A172 (cell line): ENCODE results near the gene BIRC3. TPM values are rescaled to one million over a fixed set of nuclear protein-coding genes. Genes with fewer than 3 reads are reported as not detected.
A peak's percentile ranks its signal among the peaks of the same experiment; 100 is the strongest.
"Not testable (repeated sequence)": the region's sequence is repeated elsewhere in the genome, so short reads cannot be mapped to it uniquely, and the experiment has no call there.

ENCODE experiments used
- DNase-seq: peaks from one replicate; pipeline ENCODE4 v3.0.0-alpha.2; 2015; ENCODE audit warnings: low spot score
- total RNA-seq: library from RNA; depleted of rRNA; stranded (reverse); fragments of >200 nt; shearing (Covaris generic); gene quantifications from 2 replicates; pipeline ENCODE4 v1.2.3, GENCODE V29; 2014

Gene BIRC3
- total RNA-seq, 1 experiment from 2014 or later, result 11.6 TPM

DNA sequence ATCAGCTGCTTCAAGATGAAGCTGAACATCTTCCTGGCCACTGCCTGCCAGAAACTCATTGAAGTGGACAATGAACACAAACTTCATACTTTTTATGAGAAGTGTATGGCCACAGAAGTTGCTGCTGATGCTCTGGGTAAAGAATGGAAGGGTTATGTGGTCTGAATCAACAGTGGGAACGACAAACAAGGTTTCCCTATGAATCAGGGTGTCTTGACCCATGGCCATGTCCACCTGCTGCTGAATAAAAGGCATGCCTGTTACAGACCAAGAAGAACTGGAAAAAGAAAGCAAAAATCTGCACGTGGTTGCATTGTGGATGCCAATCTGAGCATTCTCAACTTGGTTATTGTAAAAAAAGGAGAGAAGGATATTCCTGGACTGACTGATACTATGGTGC lies 22.2 kb upstream of the BIRC3 start:
- no peak for DNase-seq

DNA sequence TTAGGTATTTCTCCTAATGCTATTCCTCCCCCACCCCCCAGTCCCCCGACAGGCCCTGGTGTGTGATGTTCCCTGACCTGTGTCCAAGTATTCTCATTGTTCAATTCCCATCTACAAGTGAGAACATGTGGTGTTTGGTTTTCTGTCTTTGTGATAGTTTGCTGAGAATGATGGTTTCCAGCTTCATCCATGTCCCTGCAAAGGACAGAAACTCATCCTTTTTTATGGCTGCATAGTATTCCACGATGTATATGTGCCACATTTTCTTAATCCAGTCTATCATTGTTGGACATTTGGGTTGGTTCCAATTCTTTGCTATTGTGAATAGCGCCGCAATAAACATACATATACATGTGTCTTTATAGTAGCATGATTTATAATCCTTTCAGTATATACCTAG lies 20.5 kb upstream of the BIRC3 start:
- not testable (repeated sequence) for DNase-seq

DNA sequence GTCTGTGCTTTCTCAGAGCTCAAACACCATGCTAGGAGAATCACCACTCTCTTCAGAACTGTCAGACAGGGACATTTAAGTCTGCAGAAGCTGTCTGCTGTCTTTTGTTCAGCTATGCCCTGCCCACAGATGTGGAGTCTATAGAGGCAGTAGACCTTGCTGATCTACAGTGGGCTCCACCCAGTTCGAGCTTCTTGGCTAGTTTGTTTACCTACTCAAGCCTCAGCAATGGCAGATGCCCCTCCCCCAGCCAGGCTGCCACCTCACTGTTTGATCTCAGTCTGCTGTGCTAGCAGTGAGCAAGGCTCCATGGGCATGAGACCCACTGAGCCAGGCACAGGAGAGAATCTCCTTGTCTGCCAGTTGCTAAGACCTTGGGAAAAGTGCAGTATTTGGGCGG lies 16.4 kb upstream of the BIRC3 start:
- not testable (repeated sequence) for DNase-seq

DNA sequence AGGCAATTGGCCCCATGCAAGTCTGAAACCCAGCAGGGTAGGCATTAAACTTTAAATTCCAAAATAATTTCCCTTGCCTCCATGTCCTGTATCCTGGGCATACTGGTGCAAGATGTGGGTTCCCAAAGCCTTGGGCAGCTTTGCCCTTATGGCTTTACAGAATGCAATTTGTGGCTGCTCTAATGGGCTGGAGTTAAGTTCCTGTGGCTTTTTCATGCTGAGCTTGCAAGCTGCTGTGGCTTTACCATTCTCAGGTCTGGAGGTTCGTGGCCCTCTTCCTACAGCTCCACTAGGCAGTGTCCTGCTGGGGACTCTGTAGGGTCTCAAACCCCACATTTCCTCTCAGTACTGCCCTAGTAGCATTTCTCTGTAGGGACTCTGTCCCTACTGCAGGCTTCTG lies 15.0 kb upstream of the BIRC3 start:
- no peak for DNase-seq

DNA sequence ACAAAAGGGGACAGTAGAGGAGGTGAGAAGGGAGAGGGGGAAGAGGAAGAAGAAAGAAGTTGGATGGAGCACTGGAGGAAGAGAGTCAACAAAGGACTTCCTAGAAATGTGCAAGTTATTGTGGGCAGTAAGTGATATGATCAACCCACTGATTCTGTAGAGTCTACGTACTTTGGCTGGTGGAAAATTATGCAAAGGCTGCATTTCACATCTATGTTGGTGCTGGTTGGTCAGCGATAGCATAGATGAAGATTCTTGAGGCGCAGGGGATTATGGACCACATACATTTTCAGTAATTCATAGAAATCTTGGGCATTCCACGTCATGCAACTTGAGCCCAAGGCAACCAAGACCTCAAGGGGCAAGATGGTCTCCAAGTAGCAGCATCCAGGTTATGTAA lies 12.6 kb upstream of the BIRC3 start:
- DNase-seq, result no peak

DNA sequence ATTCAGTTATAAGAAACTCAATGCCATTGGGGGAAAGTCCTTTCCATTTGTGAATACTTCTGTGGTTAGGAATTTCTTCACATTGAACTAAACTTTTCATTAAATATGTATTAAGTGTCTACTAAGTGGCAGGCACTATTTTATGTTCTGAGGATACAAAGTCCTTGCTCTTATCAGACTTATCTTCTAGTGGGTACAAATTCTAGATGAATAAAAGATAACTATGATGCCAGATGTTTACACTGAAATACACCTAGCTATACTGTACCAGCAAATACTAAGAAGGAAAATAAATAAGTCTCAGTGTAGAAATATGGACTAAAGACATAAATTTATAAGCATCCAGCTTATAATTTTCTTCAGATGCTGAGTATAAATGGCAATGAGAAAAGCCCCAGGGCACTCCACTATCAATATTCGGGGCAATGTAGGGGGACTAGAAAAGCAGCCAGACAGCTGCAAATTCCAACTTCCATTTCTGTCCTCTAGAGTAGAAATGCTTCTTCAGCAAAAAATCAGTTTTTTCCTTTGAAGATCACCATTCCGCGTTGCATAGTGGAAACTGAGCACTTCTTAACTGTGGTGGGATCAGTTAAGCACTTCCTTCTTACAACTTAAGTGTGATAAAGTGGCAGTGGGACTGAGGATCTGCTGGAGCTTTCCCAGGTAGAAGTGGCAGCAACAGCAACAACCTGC lies 11.8 kb upstream of the BIRC3 start:
- DNase-seq, result no peak

DNA sequence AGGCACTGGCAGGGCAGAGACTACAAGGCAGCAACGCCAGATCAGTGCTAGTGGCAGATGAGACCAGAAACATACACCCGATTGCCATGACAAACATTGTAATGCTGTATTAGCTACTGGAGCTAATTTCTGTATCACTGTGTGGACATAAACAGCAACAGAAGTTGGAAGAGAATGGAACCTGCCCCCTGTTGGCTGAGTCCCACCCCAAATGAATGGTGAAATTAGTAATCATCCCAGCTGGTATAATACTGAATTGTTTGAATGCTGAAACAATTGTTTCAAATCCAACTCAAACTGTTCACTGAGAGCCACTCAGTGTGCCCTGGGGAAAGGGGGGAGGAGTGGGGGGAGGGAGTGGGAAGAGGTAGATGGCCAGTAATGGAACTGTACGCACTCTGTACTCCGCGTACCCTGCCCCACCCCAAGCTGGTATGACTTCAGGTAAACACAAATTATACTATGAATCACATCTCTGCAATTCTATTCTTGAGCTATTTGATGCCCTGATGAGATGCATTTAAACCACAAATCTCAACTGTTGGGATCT lies 11.2 kb upstream of the BIRC3 start:
- DNase-seq, result peak; percentile 62

DNA sequence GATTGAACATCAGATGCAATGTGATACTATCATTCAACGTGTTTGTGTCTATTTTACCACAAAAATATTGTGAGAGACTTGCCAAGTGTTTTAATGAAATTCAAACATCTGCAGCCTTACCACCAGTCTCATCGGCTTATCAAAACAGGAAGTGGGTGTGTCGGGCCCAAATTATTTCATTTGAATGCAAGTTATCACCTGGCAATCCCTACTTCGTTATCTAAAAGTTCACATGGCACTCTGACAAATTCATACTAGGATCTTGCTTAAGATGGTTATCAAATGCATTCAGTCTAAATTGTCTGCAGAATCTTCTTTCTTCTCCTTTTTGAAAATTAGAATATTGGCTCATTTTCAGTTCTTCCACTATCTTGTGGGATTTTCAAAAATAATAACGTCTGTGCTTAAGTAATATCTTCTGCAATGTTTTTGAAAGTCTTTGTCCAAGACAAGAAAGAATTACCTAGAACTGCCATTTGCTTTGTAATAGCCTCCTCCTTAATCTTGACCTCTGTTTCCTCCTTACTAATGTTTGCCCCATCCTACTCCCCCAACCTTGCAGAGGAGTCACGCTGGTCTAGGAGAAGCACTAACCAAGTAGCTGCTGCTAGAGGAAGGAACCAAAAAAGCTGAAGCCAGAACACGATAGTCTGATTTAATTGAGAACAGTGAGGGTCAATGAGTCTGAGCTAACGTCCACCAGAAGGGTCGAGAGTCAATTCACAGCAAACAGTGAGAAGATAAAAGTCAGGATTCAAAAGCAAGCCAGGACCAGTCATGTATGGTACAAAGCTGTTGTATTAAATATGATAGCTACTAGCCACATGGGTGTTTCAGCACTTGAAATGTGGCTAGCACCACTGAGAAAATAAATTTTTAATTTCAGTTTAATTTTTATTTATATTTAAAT lies 10.2 kb upstream of the BIRC3 start:
- DNase-seq, result peak; percentile 46

DNA sequence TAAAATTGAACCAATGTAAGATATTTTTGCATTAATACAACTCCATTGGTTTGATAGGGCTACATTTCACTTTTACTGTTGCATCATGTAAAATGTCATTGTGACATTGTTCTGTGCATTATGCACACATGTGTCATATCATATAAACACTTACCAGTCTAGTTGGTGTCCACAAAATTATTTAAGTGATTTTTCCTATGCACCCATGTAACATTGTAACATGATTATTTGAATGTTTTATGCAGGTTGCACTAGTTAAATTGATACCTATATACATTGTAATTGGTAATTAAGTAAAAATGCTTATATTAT lies 9.6 kb upstream of the BIRC3 start:
- no peak for DNase-seq

DNA sequence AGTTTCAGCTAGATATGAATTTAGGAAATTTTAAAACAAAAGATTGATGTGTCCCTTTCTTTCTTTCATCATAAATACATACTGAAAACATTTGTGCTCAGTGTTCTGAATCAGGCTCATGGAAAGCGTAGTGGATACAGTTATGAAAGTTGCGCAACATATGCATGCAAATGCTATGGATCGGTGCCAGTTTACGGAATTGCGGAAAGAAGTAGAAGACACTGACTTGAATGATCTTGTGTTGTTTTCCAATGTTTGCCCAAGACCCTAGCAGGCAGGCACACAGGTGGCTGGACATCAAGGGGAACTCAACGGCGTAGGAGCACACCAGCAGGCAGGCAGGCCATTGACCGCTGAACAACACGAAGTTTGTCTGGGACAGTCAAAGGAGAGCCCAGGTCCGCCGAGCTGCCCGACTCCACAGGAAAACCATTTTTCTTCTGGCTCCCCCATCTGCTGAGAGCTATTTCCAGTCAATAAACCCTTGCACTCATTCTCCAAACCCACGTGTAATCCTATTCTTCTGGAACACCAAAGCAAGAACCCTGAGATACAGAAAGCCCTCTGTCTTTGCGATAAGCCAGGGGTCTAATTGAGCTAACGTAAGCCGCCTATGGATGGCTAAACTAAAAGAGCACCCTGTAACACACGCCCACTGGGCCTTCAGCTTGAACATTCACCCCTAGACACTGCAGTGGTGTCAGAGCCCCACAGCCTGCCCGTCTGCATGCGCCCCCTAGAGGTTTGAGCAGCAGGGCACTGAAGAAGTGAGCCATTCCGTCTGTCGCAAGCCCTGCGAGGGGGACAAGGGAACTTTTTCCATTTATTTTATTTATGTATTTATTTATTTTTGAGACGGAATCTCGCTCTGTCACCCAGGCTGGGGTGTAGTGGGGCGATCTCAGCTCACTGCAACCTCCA lies 7.4 kb upstream of the BIRC3 start:
- no peak for DNase-seq

DNA sequence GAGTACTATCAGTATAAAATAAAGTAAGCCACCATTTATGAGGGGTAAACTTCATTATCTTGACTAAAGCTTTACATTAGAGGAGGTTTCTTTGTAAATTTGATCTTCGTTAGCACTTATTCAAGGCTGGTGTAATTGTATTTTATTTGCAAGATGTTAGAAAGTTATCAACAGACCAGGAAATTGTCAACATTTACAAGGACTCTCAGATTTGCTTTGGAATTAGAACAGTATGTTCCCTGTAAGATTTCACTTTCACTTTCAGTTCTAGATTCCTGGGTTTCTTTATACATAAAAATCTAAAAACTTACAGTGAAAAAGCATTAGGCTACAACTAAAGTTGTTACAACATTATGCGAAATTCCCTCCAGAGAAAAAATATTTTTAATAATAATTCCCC lies 4.6 kb upstream of the BIRC3 start:
- no peak for DNase-seq

DNA sequence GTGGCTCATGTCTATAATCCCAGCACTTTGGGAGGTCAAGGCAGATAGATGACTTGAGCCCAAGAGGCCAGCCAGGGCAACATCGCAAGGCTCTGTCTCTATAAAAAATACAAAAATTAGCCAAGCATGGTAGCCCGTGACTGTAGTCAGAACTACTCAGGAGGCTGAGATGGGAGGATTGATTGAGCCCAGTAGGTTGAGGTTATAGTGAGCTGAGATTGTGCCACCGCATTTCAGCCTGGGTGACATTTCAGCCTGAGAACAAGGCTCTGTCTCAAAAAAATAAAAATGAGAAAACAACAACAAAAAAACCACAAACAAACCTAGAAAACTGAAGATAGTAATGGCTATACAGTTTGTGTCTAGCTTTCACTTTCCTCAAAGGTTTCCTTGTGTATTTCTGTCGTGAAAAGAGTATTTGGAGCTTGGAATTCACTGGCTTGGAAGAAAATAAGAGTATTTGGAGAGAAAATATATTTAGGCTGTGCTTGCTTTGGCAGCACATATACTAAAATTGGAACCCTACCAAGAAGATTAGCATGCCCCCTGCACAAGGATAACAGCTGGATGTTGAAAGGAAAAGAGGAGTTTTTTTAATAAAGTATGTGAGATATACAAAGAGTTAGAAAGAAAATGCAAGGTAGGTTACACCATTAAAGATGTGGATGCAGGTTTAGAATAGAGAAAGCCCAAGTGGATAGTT lies 3.9 kb upstream of the BIRC3 start:
- DNase-seq, result no peak

DNA sequence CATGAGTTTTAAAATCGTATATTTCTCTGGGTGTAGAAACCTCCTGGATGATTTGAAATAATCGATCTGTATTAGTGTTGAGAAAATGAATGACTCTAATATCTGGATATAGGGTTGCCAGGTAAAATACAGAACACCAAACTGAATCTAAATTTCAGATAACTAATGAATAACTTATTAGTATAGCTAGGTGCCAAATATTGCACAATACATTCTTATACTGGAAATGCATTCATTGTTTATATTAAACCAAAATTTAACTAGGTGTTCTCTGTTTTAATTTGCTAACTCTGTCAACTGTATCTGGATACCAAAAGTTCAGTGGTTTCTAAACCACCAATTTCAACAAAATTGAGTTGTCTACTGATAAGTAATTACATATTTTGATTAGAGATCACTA lies 2.5 kb upstream of the BIRC3 start:
- no peak for DNase-seq

DNA sequence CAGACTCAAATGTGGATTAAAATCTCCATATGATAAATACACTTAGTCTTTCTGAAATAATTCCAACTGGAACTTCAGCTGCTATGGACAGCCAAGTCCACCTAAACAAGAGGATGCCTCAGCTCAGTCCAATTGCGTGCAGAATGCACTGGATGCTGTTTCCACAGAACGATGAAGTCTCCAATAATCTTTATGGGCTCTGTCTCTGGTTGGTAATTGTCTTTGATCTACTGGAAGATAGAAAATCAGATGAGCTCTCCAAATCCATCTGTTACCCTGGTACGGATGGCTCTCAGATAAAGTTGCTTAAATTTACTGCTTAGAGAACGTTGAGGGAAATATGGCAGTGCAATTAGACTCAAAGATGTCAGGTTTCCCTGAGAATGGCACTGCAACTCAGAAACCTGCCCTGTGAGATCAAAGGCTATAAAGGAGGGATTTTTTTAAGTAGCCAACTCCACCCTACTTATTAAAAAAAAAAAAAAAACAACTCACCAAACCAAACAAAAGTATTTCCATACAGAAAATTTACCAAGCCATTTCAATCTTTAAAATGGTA lies 859 bp upstream of the BIRC3 start:
- DNase-seq, result no peak

DNA sequence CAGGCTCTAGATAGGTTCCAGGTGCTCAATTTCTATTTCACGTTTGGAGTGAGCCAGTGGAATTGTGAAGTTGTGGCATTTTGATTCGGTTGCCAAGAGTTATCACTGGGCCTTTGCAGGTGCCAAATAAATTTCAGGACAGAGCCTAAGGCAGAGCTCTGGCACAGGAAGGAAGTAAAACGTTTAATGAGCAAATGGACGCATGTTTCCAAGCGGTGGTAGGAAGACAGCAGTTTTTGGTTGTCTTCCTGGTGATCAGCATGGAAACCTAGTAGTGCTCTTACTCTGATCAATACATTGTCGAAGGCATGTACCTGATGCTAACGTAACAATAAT lies 452 bp downstream of the BIRC3 start:
- DNase-seq, result no peak

DNA sequence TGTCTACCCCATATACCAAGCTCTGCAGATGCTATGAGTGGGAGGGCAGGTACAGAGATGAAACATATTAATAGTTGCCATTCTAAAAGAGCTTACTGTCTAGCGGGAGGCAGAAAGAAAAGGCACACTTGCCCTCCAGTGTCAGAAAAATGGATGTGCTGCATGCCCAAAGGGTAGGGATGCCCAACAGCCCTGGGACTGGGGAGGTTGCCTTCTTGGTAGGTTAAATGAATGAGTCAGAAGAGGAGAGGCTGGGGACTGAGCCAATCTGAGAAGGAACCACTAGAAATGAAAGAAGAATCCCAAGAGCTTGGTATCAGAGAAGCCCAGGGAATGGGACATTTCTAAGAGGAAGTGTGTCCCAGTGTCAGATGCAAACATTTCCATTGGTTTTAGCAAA lies 1.2 kb downstream of the BIRC3 start:
- peak; percentile 45 for DNase-seq

DNA sequence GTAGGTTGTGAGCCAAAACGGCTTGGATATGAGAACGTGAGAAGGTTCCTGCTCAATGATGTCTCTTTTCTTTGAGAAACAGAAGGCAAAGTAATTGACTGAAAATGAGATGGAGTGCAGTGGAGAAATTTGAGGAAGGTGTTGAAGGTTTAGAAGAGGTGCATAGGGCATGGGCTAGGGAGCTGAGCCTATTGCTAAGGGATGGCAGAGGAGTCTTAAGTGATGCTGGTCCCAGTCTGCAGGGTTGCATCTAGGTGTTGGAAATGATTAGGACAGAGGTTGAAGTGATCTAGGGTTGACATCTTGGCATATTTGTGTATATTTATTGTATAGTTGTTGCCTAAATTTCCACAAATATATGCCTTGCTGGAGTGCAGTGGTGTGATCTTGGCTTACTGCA lies 2.3 kb downstream of the BIRC3 start:
- DNase-seq, result no peak

DNA sequence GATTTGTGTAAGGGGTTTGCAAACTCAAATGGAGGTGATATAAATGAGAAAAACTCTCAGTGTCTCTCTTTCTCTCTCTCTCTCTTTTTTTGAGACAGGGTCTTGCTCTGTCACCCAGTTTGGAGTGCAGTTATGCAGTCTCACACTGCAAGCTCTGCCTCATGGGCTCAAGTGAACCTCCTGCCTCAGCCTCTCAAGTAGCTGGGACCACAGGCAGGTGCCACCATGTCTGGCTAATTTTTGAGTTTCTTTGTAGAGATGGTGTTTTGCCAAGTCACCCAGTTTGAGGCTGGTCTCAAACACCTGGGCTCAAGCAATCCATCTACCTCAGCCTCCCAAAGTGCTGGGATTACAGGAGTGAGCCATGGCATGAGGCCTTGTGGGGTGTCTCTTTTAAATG lies 2.9 kb downstream of the BIRC3 start:
- no peak for DNase-seq

DNA sequence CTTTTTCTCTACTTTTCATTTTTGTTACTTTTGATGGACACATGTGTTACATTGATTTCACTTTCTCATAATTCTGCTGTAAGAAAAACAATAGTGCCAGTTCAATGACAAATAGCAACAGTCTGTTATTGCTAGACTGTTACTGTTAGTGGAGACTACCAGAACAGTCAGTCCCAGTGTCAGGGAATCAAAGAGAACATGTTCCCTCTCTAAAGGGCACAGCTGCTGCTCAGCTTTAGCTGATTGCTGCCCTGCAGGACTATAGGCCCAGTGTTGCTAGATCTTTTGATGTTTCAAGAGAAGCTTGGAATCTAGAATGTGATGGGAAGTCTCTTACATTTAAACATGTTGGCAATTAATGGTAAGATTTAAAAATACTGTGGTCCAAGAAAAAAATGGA lies 3.4 kb downstream of the BIRC3 start:
- no peak for DNase-seq

DNA sequence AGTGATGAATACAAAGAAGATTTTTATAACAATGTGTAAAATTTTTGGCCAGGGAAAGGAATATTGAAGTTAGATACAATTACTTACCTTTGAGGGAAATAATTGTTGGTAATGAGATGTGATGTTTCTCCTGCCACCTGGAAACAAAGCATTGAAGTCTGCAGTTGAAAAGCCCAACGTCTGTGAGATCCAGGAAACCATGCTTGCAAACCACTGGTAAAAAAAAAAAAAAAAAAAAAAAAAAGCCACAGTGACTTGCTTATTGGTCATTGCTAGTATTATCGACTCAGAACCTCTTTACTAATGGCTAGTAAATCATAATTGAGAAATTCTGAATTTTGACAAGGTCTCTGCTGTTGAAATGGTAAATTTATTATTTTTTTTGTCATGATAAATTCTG lies 5.3 kb downstream of the BIRC3 start:
- no peak for DNase-seq

DNA sequence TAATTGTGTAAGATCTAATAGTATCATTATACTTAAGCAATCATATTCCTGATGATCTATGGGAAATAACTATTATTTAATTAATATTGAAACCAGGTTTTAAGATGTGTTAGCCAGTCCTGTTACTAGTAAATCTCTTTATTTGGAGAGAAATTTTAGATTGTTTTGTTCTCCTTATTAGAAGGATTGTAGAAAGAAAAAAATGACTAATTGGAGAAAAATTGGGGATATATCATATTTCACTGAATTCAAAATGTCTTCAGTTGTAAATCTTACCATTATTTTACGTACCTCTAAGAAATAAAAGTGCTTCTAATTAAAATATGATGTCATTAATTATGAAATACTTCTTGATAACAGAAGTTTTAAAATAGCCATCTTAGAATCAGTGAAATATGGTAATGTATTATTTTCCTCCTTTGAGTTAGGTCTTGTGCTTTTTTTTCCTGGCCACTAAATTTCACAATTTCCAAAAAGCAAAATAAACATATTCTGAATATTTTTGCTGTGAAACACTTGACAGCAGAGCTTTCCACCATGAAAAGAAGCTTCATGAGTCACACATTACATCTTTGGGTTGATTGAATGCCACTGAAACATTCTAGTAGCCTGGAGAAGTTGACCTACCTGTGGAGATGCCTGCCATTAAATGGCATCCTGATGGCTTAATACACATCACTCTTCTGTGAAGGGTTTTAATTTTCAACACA lies 6.4 kb downstream of the BIRC3 start:
- DNase-seq, result no peak
